SK-MEL-5 (cell line): ENCODE measurements around the gene TMEM201. TPM values are rescaled to one million over a fixed set of nuclear protein-coding genes. Genes with fewer than 3 reads are reported as not detected.

Experiments used
- DNase-seq: peaks from one replicate; pipeline ENCODE4 v3.0.0-alpha.2; 2016; ENCODE audit warnings: low read depth, low spot score
- in situ Hi-C: cut with HindIII; loops from 2 replicates; pipeline ENCODE4 v1.10.0; 2016; ENCODE audit warnings: low sequenced_read_pairs, high pct_unique_total_duplicates, low pct_unique_long_range_greater_than_20kb
- total RNA-seq: library from RNA; depleted of rRNA; stranded (reverse); fragments of >200 nt; shearing (Covaris generic); gene quantifications from 2 replicates; pipeline ENCODE4 v1.2.3, GENCODE V29; 2014

Gene TMEM201
- total RNA-seq, 1 experiment from 2014 or later = 4.8 TPM

DNA sequence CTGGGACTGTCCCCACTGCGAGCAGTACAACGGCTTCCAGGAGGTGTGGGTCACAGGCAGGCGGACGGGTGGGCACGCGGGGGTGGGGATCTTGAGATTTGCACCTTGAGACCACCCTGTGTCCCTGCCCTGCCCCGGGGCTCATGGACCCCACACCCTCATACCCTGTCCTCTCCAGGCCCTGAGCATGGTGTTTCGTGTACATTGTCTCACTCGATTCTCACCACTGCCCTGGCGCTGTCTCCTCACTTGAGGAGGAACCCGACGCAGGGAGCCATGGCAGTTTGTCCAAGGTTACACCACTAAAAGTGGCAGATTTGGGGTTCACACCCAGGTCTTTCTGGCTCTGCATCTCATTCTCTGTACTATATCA lies 7.2 kb downstream of the TMEM201 start:
- DNase-seq = no peak
- in situ Hi-C loops = no loop called here

DNA sequence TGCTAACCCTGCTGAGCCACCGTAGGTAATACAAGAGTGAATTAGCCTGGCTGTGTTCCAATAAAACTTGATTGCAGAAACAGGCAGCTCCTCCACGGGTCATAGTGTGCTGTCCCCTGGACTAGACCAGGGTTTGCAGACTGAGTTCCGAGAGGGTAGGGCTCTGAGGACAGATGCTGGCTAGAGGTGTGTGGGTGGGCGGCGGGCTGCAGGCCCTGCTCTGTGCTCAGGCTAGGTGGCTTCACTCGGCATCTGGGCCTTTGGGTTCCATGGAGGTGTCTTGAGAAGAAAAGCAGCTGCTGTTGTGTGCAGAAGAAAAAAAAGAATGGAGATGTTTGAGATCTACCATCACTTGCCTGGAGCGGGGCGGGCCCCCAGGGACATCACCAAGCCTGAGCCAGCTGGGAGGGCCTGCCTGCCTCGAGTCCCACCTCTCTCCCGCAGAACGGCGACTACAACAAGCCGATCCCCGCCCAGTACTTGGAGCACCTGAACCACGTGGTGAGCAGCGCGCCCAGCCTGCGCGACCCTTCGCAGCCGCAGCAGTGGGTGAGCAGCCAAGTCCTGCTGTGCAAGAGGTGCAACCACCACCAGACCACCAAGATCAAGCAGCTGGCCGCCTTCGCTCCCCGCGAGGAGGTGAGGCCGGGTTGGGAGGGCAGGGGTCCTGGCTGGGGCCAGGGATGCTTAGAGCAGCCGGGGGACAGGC lies 7.9 kb downstream of the TMEM201 start:
- no peak for DNase-seq
- in situ Hi-C loops = no loop called here

DNA sequence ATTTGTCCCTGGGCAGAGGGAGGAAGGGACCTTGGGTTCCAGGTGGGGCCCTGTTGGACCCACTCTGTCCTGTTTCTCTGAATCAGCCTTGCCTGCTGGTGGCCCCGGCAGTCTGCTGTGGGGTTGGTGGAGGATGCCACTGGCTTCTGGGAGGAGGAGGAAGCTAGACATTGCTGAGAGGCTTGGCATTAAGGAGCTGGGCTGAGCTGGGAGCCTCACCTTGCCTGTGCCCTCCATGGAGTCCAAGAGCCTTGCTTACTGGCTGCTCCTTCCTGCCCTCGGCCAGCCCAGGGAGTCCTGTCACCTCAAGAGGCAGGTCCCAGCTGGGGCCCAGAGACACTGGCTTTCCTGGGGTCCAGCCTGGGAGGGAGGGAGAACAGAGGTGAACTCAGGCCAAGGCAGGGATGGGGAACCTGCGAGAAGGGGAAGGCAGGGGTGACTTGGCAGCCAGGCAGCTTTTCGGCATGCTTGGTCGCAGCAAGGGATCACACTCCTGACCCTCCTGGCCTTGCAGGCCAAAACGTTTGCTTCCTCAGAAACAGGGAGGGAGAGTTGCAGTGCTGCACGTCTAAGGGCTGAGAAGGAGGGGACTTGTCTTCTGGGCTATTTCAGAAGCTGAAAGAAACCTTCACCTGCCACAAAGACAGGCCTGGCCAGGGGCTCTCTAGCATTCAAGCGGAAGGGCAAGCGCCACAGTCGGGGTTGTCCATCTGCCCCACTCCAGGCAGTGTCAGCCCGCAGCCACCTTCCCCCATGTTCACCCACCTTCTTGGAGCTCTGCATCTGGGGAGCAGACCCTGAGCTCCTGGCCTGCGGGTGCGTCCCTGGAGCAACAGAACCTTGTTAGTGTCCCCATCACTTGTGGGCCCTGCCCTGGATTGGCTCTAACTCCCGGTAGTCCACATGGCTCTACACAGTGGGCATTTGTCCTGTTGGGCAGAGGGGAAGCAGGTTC lies 8.9 kb downstream of the TMEM201 start:
- no peak for DNase-seq
- in situ Hi-C loops = no loop called here

DNA sequence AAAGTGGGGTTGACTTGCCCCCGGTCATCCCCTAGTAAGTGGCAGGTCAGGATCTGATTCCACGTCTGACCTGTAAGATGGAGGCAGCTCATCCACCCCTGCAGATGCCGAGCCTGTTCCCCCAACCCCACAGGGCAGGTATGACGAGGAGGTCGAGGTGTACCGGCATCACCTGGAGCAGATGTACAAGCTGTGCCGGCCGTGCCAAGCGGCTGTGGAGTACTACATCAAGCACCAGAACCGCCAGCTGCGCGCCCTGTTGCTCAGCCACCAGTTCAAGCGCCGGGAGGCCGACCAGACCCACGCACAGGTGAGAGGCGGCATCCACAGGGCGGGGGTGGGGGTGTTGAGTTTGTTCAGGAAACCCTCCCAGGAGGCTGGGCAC lies 9.6 kb downstream of the TMEM201 start:
- in situ Hi-C loops = no loop called here

DNA sequence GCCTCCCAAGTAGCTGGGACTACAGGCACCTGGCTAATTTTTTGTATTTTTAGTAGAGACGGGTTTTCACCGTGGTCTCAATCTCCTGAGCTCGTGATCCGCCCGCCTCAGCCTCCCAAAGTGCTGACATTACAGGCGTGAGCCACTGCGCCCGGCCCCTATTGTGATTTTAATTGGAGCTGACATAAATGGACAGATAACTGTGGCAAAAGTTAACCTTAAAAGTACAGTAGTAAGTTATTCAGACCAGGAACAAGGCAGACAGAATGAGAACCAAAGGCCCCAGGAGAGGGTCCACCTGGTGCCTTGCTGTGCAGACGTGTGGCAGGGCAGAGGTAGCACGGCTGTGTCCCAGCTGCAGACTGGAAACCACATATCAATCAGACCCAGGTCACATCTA lies 11.0 kb downstream of the TMEM201 start:
- in situ Hi-C loops = no loop called here
- DNase-seq = no peak

More for the DNA sequence above, 9.6 kb downstream of the TMEM201 start:
- no peak for DNase-seq

DNA sequence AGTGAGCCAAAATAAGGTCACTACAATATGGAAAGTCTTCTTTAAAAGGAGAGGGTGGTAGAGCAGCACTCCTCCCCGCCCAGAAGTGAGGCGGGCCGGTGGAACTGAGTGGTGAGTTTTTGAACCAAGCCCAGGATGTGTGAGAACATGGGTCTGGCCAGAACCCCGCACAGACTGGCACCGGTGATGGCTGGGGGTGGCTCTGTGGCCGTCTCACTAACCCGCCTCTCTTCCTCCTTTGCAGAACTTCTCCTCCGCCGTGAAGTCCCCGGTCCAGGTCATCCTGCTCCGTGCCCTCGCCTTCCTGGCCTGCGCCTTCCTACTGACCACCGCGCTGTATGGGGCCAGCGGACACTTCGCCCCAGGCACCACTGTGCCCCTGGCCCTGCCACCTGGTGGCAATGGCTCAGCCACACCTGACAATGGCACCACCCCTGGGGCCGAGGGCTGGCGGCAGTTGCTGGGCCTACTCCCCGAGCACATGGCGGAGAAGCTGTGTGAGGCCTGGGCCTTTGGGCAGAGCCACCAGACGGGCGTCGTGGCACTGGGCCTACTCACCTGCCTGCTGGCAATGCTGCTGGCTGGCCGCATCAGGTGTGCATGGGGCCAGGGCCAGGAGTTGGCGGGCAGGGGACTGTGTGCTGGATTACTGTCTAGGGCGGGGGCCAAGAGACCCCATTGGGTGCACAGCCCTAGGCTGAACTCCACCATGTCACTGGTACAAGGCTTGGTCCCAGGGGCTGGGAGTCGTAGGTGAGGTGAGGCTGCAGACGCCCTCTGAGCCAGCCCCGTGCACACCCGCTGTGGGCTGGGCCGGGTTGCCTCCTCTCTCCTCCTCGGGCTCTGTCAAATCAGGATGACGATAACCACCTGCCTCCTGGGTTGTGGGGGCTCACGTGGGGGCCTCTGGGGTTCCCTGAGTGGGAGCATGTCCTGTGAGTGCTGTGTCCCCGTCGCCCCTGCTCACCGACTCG lies 12.4 kb downstream of the TMEM201 start:
- no peak for DNase-seq
- in situ Hi-C loops = no loop called here

DNA sequence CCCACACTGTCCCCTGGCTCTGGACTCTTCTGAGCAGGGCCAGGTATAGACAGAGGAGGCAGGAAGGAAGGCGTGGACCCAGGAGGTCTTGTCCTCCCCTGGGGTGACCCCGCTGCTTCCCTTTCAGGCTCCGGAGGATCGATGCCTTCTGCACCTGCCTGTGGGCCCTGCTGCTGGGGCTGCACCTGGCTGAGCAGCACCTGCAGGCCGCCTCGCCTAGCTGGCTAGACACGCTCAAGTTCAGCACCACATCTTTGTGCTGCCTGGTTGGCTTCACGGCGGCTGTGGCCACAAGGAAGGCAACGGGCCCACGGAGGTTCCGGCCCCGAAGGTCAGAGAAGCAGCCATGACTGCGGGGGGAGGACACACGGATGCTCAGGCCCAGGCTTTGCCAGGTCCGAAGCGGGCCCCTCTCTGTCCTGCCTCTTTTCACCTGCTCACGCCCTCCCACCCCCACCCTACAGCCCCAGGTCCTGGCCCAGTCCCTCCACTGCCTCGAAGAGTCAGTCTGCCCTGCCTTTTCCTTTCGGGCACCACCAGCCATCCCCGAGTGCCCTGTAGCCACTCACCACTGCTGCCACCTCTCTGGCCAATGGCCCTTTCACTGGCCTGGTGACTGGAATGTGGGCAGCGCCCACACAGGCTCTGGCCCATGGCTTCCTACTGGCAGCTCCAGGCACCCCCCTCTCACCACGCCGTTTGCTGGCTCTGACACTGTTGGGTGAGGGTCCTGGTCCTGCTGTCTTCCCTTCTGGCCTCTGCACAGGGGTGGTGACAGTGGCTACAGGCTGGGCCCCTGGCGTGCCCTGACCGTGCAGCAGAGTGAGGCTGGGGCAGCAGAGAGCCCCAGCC lies 13.5 kb downstream of the TMEM201 start:
- DNase-seq = no peak
- in situ Hi-C loops = no loop called here

DNA sequence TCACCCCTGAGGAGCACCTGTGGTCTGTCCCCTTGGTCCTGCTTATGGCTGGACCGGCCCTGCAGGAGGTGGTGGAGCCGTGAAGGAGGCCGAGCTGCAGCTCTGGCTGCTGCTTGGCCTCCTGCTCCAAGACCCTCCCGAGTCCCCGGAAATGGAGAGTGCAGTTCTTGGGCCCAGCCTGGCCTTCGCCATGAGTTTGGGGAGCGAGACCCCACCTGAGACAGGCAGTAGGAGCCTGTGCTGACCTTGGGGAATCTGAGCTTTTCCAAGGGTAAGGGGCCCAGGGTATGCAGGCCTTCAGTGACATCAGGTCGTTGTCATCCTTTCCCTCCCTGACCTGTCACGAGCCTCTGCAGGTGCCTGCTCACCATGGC lies 14.1 kb downstream of the TMEM201 start:
- no peak for DNase-seq
- in situ Hi-C loops = no loop called here

DNA sequence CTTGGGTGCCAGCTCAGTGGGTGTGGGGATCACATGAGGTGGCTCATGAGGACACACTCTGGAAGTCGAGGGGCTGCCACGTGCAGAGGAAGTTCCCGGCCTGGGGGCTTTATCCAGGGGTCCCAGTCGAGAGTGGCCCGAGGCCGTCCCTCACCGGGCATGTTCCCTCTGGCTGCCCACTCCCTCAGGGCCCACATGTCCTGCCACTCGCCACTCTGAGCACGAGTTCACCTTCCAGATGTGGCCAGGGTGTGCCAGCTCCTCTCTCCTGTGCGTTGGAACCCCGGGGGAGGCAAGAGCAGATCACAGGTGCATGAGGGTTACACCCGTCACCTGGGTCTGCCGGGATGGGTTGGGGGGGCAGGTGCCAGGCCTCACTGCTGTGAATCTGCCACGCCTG lies 14.6 kb downstream of the TMEM201 start:
- no peak for DNase-seq
- in situ Hi-C loops = no loop called here

DNA sequence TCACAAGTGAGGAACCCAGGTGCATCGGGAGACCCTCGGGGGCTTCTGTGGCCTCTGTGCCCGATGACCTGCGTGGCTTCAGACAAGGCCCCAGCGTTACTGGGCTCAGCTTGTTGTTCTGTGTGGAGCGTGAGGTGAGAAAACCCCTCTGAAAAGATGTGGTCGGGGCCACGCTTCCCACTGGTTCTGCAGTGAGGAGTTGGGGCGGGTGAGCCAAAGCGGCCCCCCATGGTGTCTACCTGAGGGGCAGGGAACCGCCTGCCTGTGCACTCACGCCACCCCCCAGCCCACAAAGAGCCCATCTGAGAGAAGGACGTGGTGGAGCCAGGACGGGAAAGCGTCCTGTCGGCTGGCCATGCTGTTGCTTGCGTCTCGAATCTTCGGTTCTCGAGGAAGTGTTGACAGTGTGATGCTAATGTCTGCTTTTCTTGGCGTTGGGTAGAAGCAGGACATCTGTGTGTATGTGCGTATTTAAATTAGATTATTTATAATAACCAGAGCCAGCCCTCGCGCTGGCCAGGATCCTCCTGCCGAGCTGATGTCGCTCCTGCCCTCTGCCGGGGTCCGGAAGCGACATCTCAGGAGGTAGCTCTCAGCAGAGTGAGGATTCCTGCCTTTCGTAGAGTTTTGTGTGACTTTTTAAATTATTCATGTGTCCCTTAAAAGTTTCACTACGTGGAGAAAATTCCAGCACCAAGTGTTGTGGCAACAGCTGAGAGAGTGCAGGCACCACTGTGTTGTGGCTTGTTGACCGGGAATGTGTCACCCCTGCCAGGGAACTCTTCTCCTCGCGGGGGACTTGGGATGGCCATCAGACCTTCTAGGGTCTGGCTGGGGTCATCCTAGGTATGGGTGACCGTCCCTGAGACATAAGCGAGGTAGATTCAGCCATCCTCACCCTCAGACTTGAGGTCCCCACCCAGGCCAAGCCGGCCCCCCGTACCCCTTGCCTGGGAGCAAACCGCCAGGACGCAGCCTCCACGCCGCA lies 15.3 kb downstream of the TMEM201 start:
- in situ Hi-C loops = no loop called here
- no peak for DNase-seq

DNA sequence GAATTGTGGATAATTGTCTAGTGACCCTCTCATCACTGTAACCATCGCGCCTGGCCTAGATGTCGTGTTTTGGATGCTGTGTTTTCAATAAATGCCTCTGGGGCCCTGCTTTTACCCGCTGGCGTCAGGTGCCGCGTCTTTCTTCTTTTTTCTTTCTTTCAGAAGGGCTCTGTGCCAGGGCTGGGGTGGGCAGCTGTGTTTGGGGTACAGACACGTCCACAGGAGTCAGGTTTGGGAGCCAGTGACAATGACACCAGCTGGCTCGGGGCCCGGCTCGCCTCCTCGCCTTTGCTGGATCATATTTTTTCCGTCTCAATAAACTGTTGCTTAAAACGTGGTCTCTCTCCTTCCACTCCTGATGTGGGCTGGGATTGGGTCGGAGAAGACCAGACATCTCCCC lies 16.1 kb downstream of the TMEM201 start:
- in situ Hi-C loops = no loop called here
- DNase-seq = no peak

DNA sequence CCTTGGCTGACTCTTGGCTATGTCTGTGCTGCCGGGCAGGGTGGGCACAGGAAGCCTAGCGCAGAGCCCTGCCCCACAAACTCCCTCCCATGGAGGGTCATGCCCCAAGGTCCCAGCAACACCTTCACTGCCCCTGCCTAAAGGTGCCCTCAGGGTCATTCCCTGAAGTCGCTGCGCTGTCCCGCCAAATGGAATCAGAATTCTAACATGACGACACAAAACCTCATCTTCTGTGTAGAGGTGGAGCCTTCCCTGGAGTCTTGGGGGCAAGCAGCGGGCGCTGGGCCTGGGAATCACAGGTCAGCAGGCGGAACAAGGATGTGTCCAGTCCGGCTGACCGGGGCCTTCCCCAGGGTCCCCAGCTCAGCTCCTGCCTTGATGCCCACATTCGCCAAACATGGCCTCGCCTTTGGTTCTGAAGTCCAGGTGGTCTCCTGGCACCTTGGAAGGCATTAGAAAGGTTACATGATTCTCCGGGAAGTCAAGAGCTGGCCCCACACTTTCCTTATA lies 17.3 kb downstream of the TMEM201 start:
- in situ Hi-C loops = no loop called here

DNA sequence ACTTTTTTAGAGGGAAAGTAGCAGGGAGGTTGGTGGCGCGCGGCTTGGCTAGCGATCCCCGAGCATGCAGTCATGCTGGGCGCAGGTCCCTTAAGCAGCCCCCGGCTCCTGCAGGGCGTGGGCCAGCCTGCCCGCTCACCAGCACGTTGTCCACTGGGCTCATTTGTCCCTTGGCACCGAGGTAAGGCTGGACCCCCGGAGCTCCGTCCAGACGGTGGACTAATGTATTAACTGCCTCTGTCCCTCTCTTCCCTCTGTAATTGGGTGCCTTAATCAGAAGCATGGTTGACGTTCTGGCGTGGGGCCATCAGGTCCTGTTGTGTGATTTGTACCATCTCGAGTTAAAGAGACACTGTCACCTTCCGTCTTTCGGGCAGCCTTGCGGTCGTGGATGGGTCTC lies 17.7 kb downstream of the TMEM201 start:
- no peak for DNase-seq
- in situ Hi-C loops = no loop called here

More for the DNA sequence above, 17.3 kb downstream of the TMEM201 start:
- DNase-seq = no peak

DNA sequence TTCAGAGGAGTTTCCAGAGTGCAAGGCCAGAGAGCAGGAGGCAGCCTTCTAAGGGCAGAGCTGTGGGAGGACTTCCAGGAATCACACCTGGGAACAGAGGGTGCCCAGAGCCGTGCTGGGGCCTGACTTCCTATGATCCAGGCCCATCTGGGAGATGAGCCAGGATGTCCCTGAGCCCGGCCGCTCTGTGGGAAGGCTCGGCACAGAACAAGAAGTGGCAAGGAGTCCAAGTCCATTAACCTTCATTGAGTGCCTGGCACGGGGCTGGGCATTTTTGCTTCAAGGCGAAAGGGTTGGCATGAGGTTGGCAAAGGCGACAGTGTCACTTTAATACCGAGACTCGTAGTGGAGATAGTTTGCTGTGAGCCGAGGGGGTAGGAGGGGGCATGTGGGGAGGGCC lies 18.2 kb downstream of the TMEM201 start:
- in situ Hi-C loops = no loop called here
- DNase-seq = no peak

DNA sequence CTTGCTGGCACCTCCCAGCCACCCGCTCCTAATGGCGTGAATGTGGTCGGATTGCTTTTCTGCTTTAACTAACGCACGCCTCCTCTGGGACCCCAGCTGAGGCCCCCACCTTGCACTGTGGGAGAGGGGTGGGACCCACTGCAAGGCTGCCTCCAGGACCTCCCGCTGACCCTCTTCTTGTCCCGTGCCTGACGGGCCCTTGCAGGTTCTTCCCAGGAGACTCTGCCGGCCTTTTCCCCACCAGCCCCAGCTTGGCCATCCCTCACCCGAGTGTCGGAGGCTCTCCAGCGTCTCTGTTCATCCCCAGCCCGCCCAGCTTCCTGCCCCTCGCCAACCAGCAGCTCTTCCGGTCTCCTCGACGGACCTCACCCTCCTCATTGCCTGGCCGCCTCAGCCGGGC lies 18.6 kb downstream of the TMEM201 start:
- in situ Hi-C loops = no loop called here
- DNase-seq = no peak

DNA sequence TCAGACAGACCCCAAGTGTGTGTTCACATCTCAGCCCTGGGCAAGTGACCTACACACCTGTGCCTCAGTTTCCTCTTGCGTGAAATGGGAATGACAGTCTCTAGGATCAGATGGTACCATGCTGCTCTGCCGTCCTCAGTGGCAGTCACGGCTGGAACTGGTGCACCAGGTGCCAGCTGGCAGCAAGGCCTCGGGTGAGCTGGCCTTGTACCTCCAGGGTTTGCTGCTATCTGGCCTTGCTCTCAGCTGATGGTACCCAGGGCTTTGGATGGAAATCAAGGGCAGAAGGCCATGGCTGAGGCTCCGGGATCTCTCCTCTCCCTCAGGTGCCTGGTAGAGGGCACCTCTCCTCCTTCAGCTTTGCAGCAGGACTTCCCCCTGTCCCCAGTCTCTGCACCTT lies 21.3 kb downstream of the TMEM201 start:
- in situ Hi-C loops = no loop called here
- DNase-seq = no peak
